Liver (tissue), 9 donors: ENCODE measurements around the gene TENM3. TPM values are rescaled to one million over a fixed set of nuclear protein-coding genes. Genes with fewer than 3 reads are reported as not detected.

Experiments
- DNase-seq: peaks from one replicate; pipeline ENCODE4 v3.0.0-alpha.2; 2017; ENCODE audit warnings: low spot score
- H3K27ac ChIP-seq, 2 donors: one replicate each; pipeline ENCODE4 v1.7.0; 2013; ENCODE audit warnings: inconsistent platforms in 2 of 2, low read length in 2 of 2, control low read depth in 1 of 2, low read depth in 1 of 2, mild to moderate bottlenecking in 1 of 2
- H3K27me3 ChIP-seq, 4 donors: one replicate each; pipeline versions ENCODE4 v1.6.1 to v1.7.0; 2013; ENCODE audit warnings: low read length in 3 of 4, inconsistent platforms in 1 of 4, mild to moderate bottlenecking in 1 of 4, moderate library complexity in 1 of 4; ENCODE audit not compliant: control insufficient read depth in 4 of 4, insufficient read depth in 4 of 4
- H3K36me3 ChIP-seq, 4 donors: one replicate each; pipeline versions ENCODE4 v1.6.1 to v1.7.0; 2013; ENCODE audit warnings: low read length in 3 of 4, mild to moderate bottlenecking in 3 of 4, low read depth in 1 of 4, moderate library complexity in 1 of 4; ENCODE audit not compliant: control insufficient read depth in 4 of 4, insufficient read depth in 3 of 4
- H3K4me1 ChIP-seq, 4 donors: one replicate each; pipeline versions ENCODE4 v1.6.1 to v1.7.0; 2013; ENCODE audit warnings: low read length in 3 of 4, mild to moderate bottlenecking in 3 of 4, moderate library complexity in 1 of 4; ENCODE audit not compliant: control insufficient read depth in 4 of 4, insufficient read depth in 4 of 4
- H3K4me3 ChIP-seq, 3 donors: one replicate each; pipeline versions ENCODE4 v1.6.1 to v1.7.0; 2013; ENCODE audit warnings: low read length in 3 of 3, control low read depth in 1 of 3, low read depth in 1 of 3, mild to moderate bottlenecking in 1 of 3
- H3K9ac ChIP-seq, 2 donors: one replicate each; pipeline ENCODE4 v1.7.0; 2013; ENCODE audit warnings: low read length in 2 of 2, mild to moderate bottlenecking in 2 of 2, moderate library complexity in 2 of 2, control low read depth in 1 of 2, low read depth in 1 of 2
- H3K9me3 ChIP-seq, 4 donors: one replicate each; pipeline versions ENCODE4 v1.6.1 to v1.7.0; 2013; ENCODE audit warnings: low read length in 3 of 4; ENCODE audit not compliant: control insufficient read depth in 4 of 4
- ATF3 ChIP-seq: IDR thresholded peaks from 2 replicates; pipeline ENCODE4 v1.6.1; 2016; ENCODE audit warnings: antibody characterized with exemption
- EGR1 ChIP-seq, 2 donors: IDR thresholded peaks; 2 replicates each; pipeline ENCODE4 v1.6.1; 2016 to 2018; ENCODE audit warnings: antibody characterized with exemption in 2 of 2, low read depth in 2 of 2
- FOXA2 ChIP-seq: IDR thresholded peaks from 2 replicates; pipeline ENCODE4 v1.6.1; 2016; ENCODE audit warnings: antibody characterized with exemption
- HNF4A ChIP-seq, 2 donors: conservative IDR thresholded peaks; 2 replicates each; pipeline ENCODE4 v1.6.1; 2016; ENCODE audit warnings: antibody characterized with exemption in 2 of 2, mild to moderate bottlenecking in 2 of 2
- HNF4G ChIP-seq: IDR thresholded peaks from 2 replicates; pipeline ENCODE4 v1.6.1; 2016; ENCODE audit warnings: antibody characterized with exemption
- JUND ChIP-seq, 2 donors: IDR thresholded peaks; 2 replicates each; pipeline ENCODE4 v1.6.1; 2016; ENCODE audit warnings: antibody characterized with exemption in 2 of 2
- REST ChIP-seq: IDR thresholded peaks from 2 replicates; pipeline ENCODE4 v1.6.1; 2016; ENCODE audit warnings: antibody characterized with exemption, mild to moderate bottlenecking
- RXRA ChIP-seq, 2 donors: IDR thresholded peaks; 2 replicates each; pipeline ENCODE4 v1.6.1; 2017 to 2018; ENCODE audit warnings: antibody characterized with exemption in 2 of 2, mild to moderate bottlenecking in 1 of 2
- SP1 ChIP-seq: IDR thresholded peaks from 2 replicates; pipeline ENCODE4 v1.6.1; 2018; ENCODE audit warnings: antibody characterized with exemption, mild to moderate bottlenecking
- TAF1 ChIP-seq: conservative IDR thresholded peaks from 2 replicates; pipeline ENCODE4 v1.6.1; 2016; ENCODE audit warnings: antibody characterized with exemption, mild to moderate bottlenecking
- WGBS: extraction: QIAGEN DNeasy Blood & Tissue Kit; methylation state at CpG from one replicate; pipeline ENCODE4 v1.1.7; 2013; 5-methylcytosine and 5-hydroxymethylcytosine counted together
- polyA plus RNA-seq, 2 donors: library from polyadenylated mRNA; stranded (reverse) in 1 of 2; unstranded in 1 of 2; fragments of 200-250 nt in 1 of 2; fragments of >200 nt in 1 of 2; fragmentation: Nextera tagmentation in 1 of 2; extraction: Ambion mirVana in 1 of 2; gene quantifications; one replicate each; pipeline versions ENCODE4 v1.2.1 to v1.2.3, GENCODE V29; 2013 to 2015
- total RNA-seq, 2 donors: library from RNA; depleted of rRNA; stranded (reverse); fragments of >200 nt; gene quantifications; one replicate each; pipeline ENCODE4 v1.2.3, GENCODE V29; 2014
- TF ChIP-seq, protein P1 (sequence below): fragments of 150-350 bp; IDR thresholded peaks from 2 replicates; pipeline ENCODE4 v1.5.1; 2017; ENCODE audit warnings: improper control_type of control experiment, low read depth, low read length; ENCODE audit not compliant: missing input control
- TF ChIP-seq, protein P2 (sequence below): IDR thresholded peaks from 2 replicates; pipeline ENCODE4 v1.6.1; 2016; ENCODE audit warnings: antibody characterized with exemption
- TF ChIP-seq, protein P3 (sequence below): IDR thresholded peaks from 2 replicates; pipeline ENCODE4 v1.6.1; 2016; ENCODE audit warnings: antibody characterized with exemption
- donor health status: healthy.
- donor health status: healthy.
- donor health status: healthy.
- donor health status: healthy.
- donor health status: healthy.

Gene TENM3
- total and polyA plus RNA-seq, 4 donors, result 0.32 to 16.8 (median 0.70) TPM

- H3K27me3 ChIP-seq, result no peaks in the 10 kb centered on the region
- H3K4me1 ChIP-seq, result no peaks in the 10 kb centered on the region
- TF ChIP-seq EGR1 (IDR thresholded peaks at IDR 0.05; ENCODE audit: low read depth in 2 of 2), result no peak
- TF ChIP-seq, protein P1, sequence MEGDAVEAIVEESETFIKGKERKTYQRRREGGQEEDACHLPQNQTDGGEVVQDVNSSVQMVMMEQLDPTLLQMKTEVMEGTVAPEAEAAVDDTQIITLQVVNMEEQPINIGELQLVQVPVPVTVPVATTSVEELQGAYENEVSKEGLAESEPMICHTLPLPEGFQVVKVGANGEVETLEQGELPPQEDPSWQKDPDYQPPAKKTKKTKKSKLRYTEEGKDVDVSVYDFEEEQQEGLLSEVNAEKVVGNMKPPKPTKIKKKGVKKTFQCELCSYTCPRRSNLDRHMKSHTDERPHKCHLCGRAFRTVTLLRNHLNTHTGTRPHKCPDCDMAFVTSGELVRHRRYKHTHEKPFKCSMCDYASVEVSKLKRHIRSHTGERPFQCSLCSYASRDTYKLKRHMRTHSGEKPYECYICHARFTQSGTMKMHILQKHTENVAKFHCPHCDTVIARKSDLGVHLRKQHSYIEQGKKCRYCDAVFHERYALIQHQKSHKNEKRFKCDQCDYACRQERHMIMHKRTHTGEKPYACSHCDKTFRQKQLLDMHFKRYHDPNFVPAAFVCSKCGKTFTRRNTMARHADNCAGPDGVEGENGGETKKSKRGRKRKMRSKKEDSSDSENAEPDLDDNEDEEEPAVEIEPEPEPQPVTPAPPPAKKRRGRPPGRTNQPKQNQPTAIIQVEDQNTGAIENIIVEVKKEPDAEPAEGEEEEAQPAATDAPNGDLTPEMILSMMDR, result no peak
- no peak overlapping the region for H3K4me3 ChIP-seq
- 83% methylated on average over 4 of the region's 4 CpGs for WGBS
- H3K27ac ChIP-seq, result no peak overlapping the region
- no peaks in the 10 kb centered on the region for H3K36me3 ChIP-seq
- no peaks in the 10 kb centered on the region for H3K9me3 ChIP-seq
- no peak for DNase-seq
- no peak overlapping the region for H3K9ac ChIP-seq
Measured at GRCh38 chr4:182616476-182616875, 373.3 kb downstream of the TENM3 start.

- Histone ChIP-seq H3K27me3 (no peaks in the 10 kb centered on the region), H3K27ac (no peak overlapping the region), H3K9me3 (no peaks in the 10 kb centered on the region), H3K4me3 (no peak overlapping the region), H3K4me1 (no peaks in the 10 kb centered on the region), H3K36me3 (no peaks in the 10 kb centered on the region), H3K9ac (no peak overlapping the region)
- DNase-seq, result no peak
- 85% methylated on average over 5 of the region's 5 CpGs for WGBS
- TF ChIP-seq RXRA (IDR thresholded peaks at IDR 0.05) (no peak), HNF4A (conservative IDR thresholded peaks at IDR 0.05) (no peak), FOXA2 (no peak), JUND (IDR thresholded peaks at IDR 0.05) (no peak)
- TF ChIP-seq, protein P2, sequence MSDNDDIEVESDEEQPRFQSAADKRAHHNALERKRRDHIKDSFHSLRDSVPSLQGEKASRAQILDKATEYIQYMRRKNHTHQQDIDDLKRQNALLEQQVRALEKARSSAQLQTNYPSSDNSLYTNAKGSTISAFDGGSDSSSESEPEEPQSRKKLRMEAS, result no peak
- TF ChIP-seq, protein P3, sequence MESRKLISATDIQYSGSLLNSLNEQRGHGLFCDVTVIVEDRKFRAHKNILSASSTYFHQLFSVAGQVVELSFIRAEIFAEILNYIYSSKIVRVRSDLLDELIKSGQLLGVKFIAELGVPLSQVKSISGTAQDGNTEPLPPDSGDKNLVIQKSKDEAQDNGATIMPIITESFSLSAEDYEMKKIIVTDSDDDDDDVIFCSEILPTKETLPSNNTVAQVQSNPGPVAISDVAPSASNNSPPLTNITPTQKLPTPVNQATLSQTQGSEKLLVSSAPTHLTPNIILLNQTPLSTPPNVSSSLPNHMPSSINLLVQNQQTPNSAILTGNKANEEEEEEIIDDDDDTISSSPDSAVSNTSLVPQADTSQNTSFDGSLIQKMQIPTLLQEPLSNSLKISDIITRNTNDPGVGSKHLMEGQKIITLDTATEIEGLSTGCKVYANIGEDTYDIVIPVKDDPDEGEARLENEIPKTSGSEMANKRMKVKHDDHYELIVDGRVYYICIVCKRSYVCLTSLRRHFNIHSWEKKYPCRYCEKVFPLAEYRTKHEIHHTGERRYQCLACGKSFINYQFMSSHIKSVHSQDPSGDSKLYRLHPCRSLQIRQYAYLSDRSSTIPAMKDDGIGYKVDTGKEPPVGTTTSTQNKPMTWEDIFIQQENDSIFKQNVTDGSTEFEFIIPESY, result no peak
- TF ChIP-seq, protein P1, result no peak
Measured at GRCh38 chr4:182619660-182620059, 376.5 kb downstream of the TENM3 start.

DNA sequence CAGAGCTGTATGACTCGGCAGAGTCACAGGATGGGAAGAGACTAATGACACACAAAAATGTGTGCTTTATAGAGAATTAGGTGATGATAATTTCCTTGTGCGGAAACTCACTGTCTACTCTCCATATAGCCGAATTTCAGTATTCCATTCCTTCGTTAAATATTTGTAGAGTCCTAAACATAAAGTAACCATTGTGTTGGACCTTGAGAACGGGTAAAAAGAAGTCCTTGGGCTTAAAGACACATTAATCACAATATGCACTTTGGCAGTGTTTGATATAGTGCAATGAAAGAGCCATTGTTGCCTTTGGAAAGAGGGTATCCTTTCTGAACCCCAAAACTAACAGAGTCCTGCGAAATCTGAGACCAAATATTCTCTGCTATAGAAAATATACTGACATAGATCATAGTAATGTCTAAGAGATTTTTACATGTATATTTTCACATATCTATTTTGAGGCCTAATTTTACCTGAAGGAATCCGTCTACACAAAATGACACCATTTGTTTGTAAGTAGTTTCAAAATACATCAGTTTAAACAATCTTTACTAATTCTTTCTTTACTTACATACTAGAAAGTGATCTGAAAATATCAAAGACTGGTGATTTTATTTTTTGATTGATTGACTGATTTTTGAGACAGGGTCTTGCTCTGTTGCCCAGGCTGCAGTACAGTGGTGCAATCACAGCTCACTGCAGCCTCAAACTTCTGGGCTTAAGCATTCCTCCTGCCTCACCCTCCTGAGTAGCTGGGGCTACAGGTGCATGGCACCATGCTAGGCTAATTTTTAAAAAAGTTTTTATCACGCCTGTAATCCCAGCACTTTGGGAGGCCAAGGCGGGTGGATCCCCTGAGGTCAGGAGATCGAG lies 377.1 kb downstream of the TENM3 start:
- H3K9me3 ChIP-seq, result no peaks in the 10 kb centered on the region
- no peak for DNase-seq
- no peaks in the 10 kb centered on the region for H3K27me3 ChIP-seq
- H3K36me3 ChIP-seq, result no peaks in the 10 kb centered on the region
- H3K27ac ChIP-seq, result no peak overlapping the region
- no peak overlapping the region for H3K4me3 ChIP-seq
- WGBS, result 86% methylated on average over 10 of the region's 10 CpGs
- H3K4me1 ChIP-seq, result no peaks in the 10 kb centered on the region
- H3K9ac ChIP-seq, result no peak overlapping the region
- TF ChIP-seq SP1 (no peak), REST (no peak), JUND (IDR thresholded peaks at IDR 0.05) (no peak), EGR1 (IDR thresholded peaks at IDR 0.05; ENCODE audit: low read depth in 2 of 2) (no peak), HNF4G (no peak), TAF1 (no peak), FOXA2 (no peak), ATF3 (no peak)
- TF ChIP-seq, protein P3, result no peak
